GM10266 (cell line): Measurements from ENCODE around the gene SIPA1L3.

Experiments used
- DNase-seq: peaks from one replicate; pipeline ENCODE4 v3.0.0; 2012; ENCODE audit errors: extremely low spot score
- CTCF ChIP-seq: IDR thresholded peaks from 2 replicates; pipeline ENCODE4 v1.5.1; 2012; ENCODE audit warnings: mild to moderate bottlenecking, low read depth; ENCODE audit not compliant: control insufficient read depth, insufficient read depth; ENCODE audit errors: missing control alignments

SIPA1L3 gene

GRCh38 chr19:38056646-38057045 is 149.6 kb downstream of the SIPA1L3 start:
- DNase-seq: no peak

GRCh38 chr19:38057959-38058690 is 151.1 kb downstream of the SIPA1L3 start:
- DNase-seq: no peak
- no peak for TF ChIP-seq CTCF

More at GRCh38 chr19:38056646-38057045, 149.6 kb downstream of the SIPA1L3 start:
- TF ChIP-seq CTCF: no peak

GRCh38 chr19:38059897-38060296 is 152.9 kb downstream of the SIPA1L3 start:
- peak; percentile 68 for DNase-seq
- no peak for TF ChIP-seq CTCF

- DNase-seq: no peak
- no peak for TF ChIP-seq CTCF
Observed at GRCh38 chr19:38060331-38060730, 153.3 kb downstream of the SIPA1L3 start.

GRCh38 chr19:38061294-38061693 is 154.3 kb downstream of the SIPA1L3 start:
- no peak for TF ChIP-seq CTCF
- DNase-seq: no peak

GRCh38 chr19:38062959-38063761 is 156.2 kb downstream of the SIPA1L3 start:
- no peak for TF ChIP-seq CTCF
- DNase-seq: no peak

- no peak for DNase-seq
- no peak for TF ChIP-seq CTCF
Observed at GRCh38 chr19:38063928-38064327, 156.9 kb downstream of the SIPA1L3 start.
